GM12878 (cell line): ENCODE data around the gene SULF2. TPM values are rescaled to one million over a fixed set of nuclear protein-coding genes. Genes with fewer than 3 reads are reported as not detected.

Source experiments
- polyA plus RNA-seq, 11 experiments: library from polyadenylated mRNA; depleted of rRNA in 4 of 11; unstranded in 6 of 11; stranded (reverse) in 5 of 11; fragments of >200 nt; fragmentation: Nextera tagmentation in 4 of 11; fragmentation: Illumina TruSeq in 1 of 11; extraction: Ambion mirVana in 4 of 11; extraction: Trizol in 1 of 11; gene quantifications; 1 replicate in 1 of 11; 2 replicates in 10 of 11; pipeline versions ENCODE4 v1.2.1 to v1.2.3, GENCODE V29; 2011 to 2016; ENCODE audit warnings: inconsistent platforms in 2 of 11, missing spikeins in 2 of 11, low read depth in 1 of 11
- small RNA-seq: library from RNA; depleted of rRNA; stranded (forward); fragments of <200 nt; gene quantifications from one replicate; pipeline ENCODE3, GENCODE V24; 2014
- total RNA-seq, 4 experiments: library from RNA; depleted of rRNA in 3 of 4; stranded (reverse); fragments of >200 nt in 3 of 4; fragmentation: Illumina TruSeq in 1 of 4; extraction: Trizol in 1 of 4; gene quantifications; 2 replicates each; pipeline versions ENCODE4 v1.2.1 to v1.2.3, GENCODE V29; 2013 to 2021

The SULF2 gene
- total and polyA plus RNA-seq, 10 of the 15 experiments (the other 5 are each of a cell fraction or from before 2014, with no cell fraction given): 0.69 to 4.1 (median 1.6) TPM

Small RNAs within 50 kb of the gene (small RNA-seq; reads per million reads assigned to genes)
- not detected for gene RNU7-173P
